Germinal center (tissue), 1 donor: ENCODE measurements around the gene PIEZO1.
"Not testable (repeated sequence)": the region's sequence is repeated elsewhere in the genome, so short reads cannot be mapped to it uniquely, and the experiment has no call there.

Experiments used
- DNase-seq: peaks from one replicate; pipeline ENCODE4 v3.0.0; 2012; ENCODE audit warnings: mixed read lengths, low spot score

PIEZO1 gene

DNA sequence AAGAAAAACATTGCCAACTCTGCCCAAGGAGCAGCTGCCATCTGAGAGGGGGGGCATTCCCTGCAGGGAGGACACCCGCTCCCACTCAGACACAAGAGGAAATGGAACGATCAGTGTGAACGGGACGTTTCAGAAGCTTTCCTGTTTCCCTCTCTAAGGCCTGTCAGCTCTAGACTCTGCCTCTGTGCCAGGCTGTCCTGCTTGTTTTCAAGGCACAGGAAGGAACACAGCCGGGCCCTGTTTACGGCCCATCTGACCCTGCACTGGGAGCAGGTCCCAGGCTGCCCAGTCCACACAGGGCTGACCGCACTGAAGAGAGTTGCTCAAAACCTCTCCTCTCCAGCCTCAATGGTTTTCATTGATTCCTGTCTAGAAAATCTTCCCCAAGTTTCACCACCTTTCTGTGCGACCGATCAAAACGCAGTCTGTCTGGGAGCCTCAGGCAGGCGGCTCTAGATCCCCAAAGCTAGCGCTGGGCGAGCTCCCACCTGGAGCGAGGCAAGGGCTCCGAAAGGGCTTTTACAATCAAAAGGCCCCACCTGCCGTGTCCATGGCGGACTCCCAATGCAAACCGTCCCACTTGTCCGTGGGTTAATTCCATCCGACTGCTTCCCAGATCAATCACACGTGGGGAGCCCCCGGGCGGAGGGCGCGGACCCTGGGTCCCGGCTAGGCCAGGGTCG, 1.5 kb downstream of the PIEZO1 start:
- DNase-seq, result no peak

DNA sequence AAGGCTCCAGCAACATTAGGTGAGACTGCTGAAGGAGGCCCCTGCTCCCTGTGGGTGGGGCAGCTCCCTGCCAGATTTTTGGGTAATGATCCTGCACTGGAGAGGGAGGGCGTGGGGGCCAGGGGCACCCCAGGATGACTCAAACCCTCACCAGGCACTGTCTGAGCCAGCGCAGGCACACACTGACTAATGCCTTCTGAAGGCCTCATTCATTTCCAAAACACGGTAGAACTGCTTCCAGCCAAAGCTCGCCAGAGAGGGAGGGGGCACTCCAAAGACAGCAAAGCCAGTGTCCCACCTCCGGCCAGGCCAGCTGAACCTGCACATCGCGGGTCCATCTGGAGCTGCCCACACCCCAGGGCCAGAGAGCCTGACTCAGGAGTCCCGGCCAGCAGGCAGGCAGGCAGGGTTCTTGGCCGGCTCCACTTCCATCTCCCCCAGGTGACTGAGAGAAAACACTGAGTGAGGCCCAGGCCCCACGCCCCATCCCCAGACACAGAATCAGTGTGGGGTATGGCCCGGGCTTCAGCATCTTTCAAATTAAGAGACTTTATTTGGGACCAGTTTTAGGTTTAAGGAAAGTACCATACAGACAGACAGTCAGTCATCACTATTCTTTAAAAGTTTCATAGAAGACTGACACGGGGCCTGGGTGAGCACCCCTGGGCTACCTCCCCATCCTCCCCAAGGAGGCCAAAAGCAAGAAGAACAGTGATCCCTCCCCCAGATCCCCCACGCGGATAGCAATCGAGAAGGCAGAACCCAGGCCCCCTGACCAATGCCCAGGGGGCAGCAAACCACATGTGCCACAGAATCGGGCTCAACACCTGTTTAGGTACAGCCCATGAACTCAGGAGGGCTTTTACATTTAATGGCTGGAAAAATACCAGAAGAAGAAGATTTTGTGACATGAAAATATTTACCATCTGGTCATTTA, 2.3 kb downstream of the PIEZO1 start:
- DNase-seq, result no peak

DNA sequence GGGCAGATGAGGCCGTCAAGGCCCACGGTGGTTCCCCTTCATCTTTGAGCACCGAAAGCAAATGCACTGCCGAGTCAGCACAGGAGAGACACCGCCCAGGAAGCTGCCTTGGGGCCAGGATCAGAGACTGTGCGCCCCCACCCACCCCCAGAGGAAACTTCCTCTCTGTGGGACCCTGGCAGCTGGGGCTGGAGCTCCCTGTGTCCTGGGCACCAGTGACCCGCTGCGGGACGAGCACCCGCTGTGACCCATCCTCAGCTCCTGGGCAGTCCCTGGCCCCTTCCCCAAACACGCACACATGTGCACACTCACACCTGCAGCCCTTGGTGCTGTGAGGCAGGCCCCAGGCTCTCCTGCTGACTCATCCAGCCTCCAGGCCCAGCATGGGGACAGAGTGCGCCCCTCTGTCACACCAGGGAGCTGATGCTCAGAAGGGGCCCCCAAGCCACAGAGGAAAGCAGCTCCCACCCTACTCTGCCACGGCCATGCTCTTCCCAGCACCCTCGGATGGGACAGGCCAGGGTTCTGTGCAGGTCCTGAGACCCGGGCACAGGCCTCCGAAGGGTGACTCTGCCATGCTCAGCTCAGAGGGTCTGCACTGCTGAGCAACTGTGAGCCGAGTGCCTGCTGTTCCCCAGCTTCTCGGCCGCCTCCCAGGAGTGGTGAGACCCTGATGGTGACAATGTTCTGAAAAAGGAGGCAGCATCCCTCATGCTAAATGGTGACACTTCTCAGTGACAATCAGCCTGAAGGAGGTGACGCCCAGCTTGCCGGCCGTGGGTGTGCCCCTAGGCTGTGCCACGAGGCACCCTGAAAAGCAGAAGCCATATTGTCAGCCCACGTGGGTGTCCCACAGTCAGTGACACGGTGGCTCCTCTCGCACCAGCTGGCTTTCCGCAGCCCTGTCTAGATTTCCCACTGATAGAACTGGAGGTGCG, 3.6 kb downstream of the PIEZO1 start:
- no peak for DNase-seq

DNA sequence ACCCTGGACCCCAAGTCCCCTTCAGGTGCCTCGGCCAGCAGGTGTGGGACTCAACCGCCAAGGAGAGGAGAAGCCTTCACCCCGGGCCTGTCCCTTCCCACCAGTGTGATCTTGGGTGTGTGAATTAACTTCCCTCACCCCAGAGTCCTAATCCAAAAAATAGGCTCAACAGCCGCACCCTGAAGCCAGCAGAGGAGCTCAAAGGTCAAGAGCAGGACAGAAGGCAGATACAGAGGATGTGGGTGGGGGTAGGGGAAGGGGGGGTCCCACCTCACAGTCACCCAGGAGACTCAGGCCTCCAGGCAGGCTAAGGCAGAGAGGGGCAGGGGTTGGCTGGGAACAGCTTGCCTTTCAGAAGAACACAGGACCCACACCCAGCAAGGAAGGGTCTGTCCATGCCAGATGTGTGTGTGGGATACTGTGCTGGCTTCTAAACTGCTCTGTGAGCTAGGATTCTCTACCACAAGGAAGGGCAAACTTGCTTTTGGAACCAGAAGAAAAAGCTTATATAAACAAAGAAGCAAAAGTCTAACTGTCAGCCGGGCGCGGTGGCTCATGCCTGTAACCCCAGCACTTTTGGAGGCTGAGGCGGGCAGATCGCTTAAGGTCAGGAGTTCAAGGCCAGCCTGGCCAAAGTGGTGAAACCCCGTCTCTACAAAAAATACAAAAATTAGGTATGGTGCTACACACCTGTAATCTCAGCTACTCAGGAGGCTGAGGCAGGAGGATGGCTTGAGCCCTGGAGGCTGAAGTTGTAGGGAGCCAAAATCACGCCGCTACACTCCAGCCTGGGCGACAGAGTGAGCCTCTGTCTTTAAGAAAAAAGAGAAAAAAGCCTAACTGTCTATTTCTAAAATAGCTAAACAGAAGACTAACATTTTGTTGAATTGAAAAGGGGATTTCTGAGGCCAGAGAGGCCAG, 4.6 kb downstream of the PIEZO1 start:
- DNase-seq, result no peak

DNA sequence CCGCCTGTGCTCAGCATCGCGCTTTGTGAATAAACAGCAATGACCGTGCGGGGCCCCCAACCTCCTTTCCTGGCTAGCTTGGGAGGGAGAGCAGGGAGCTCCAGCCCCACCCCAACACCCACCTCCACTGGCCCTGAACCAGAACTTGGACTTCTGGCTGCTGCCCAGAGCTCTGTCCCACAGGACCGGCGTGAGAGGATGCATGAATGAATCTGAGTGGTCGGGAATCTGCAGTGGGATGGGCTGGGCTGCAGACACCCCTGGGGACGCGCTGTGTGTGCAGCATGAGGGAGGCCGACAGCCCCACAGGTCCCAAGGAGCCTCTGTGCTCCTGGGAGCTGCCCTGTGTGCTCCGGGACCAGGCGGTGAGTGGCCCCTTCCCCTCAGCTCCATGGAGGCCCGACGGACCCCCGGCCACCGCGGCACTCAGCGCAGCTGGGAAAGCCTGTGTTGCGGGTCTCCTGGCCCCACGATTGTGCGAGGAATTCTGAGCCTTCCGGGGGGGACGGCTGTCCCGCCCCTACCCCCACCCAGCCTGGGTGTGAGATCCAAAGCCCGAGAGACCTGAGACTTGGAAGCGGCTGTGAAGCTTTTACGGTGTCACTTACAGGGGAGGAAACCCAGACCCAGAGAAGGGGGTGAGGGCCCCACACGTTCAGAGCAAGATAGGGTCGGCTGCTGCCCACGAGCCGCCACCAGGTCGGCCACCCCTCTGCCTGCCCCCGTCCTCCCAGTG, 5.4 kb downstream of the PIEZO1 start:
- DNase-seq, result no peak

DNA sequence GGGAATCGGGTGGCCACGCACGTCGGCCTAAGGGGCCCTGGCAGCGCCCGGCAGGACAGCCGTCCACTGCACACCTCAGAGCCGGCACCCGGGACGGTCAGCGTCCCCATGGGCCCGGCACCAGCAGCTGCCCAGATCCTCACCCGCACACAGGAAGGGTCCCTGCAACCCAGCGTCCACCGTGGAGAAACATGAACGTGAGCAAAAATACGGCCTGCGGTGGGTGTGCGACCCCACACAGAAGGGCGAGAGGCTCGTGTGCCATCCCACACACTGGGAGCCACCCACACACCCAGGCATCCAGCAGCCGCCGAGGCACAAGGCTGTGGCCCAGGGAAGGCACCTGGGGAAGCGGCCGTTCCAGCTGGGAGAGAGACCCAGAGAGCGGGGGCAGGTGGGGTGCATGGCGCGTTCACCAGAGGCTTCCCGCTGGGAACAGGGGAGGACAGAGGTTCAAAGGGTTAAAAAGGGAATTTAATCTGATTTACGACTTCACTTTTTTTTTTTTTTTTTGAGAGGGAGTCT, 6.4 kb downstream of the PIEZO1 start:
- no peak for DNase-seq

DNA sequence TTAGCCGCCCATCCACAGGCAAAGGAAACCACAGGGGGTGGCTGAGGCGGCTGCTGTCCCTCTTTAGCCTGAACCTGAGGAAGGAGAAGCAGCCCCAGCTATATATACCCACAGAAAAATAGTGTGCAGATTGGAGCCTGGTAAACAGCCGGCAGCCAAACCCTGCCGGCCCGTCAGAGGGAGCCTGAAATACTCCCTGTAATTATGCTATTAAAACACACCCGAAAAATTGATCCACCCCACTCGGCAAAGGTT, 6.8 kb downstream of the PIEZO1 start:
- no peak for DNase-seq

DNA sequence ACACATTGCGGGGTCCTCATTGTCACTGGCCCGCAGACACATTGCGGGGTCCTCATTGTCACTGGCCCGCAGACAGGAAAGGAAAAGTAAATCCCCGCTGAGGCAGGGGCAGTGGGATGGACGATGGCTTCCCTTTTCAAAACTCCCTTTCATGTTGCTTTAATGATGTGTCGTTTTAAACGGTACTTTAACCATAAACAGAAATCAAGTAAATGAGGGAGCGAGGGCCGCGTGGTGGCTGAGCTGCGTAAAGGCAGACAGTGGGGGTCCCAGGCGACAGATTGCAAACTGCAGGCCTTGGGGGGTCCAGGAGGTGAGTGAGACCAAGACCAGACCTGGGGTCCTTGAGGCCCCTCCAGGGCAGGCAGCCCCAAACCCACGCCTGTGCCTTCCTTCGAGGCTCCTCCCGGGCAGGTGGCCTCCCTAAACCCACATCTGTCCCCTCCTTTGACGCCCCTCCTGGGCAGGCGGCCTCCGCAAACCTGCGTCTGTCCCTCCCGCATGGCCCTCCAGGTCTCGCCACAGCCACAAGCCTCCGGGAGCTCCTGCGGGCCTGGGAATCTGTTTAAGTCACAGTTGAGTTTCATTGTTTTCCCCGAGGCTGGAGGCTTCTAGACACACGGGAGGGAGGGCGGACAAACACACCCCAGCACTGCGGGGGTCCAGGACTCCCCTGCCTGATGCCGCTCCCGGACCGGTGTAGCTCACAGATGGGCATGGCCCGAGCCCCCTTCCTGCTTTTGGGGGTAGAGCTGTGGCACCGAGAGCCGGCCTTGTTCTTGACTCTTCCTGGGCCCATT, 7.3 kb downstream of the PIEZO1 start:
- no peak for DNase-seq

DNA sequence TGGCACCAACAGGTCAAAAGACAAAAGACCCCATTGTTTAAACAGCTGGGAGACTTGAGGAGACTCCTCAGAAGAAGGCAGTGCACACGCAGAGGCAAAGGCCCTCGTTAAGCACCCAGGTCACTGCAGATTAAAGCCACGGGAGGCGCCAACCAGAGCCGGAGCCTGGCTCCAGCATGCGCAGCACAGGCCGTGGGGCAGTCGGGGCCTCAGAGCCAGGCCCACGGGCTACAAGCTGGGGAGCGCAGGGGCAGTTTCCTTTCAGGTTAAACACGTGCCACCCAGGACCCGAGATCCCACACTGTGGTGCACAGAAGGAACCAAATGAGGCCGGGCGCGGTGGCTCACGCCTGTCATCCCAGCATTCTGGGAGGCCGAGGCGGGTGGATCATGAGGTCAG, 9.2 kb downstream of the PIEZO1 start:
- no peak for DNase-seq

DNA sequence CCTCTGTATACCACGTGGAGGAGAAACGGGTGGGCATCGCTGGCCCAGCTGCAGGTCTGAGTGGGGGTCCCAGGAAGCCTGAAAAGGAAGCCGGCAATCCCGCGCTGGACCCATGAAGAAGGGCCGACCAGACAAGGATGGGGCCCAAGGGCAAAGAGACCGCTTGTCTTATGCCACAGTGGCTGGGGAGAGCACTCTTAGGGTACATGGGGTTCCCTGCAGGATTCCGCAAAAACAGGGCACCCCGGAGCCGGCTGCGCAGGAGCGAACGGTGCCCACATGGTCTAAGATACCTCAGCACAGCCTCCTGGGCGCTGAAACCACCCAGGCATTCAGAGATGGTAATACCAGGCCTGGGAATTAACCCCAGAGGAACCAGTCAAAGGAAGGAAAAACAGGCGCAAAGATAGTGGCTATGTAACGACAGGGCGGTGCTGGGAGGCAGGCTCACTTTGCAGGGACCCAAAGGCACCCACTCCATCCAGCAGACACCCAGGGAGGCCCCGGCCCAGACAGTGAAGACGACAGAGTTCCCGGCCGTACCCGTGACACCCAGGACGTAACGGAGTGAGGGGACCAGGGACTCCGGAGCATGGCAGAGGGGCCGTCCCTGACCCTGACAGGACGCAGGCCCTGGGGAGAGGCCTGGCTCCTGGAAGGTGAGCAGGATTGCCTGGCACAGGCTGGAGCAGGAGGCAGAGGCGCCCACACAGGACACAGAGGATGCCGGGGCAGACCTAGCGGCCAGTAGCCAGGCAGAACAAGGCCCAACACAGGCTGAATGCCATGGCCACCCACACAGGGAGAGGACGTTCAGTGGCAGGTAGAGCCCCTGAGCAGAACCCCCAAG, 10.3 kb downstream of the PIEZO1 start:
- DNase-seq, result no peak

DNA sequence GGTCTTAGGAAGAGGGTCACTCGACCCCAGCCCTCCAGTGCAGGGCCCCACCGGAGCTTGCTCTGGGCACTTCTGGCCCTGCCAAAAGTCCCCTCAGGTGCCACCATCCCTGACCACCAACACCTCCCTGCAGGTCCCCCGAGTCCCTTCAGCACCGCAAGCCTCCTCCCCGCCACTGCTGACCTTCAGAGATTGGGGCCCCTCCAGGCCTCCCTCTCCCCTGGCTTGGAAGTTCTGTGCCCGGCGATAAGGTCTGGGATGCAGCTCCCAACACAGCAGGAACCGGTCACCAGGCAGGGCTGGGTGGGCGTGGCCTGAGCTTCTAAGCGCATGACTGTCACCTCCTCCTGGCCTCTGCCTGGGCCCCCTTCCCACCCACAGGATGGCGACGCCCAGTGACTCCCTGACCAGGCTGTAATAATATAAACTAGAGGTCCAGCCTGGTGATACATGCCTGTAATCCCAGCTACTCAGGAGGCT, 11.2 kb downstream of the PIEZO1 start:
- DNase-seq, result no peak

DNA sequence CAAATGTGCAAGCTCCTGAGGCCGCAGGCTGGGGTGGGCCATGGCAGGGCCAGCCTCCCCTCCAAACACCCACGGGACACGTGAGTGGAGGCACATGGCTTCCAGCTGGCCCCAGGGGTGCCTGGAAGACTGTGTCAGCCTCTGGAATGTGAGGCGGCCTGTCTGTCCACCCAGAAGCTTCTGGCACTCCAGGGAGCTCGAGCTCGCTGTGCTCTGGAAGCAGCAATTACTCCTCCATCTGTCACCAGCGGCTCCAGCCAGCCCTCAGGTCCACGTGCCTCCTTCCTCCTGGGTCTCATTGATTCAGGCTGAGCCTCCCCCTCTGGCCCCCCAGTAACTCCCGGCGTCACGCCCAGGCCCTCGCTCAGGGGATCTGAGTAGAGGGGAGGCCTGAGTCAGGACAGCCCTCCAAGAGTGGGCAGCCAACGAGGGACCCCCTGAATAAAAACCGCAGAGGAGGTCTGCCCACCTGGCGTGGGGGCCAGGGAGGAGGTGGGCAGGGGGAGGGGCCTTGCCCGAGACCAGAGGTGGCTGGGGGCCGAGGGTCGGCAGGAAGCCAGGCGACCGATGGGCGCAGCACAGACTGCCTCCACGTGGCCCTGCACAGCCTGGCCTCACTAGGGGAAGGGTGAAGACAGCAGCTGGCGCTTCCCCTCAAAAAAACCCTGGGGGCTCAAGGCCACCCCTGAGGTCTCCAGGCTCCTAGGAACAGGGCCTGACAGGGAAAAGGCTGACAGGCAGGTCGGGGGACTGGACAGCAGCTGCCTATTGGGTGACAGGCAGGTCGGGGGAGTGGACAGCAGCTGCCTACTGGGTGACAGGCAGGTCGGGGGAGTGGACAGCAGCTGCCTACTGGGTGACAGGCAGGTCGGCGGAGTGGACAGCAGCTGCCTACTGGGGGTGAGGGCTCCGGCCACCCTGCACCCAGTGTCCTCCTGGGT, 11.9 kb downstream of the PIEZO1 start:
- no peak for DNase-seq

DNA sequence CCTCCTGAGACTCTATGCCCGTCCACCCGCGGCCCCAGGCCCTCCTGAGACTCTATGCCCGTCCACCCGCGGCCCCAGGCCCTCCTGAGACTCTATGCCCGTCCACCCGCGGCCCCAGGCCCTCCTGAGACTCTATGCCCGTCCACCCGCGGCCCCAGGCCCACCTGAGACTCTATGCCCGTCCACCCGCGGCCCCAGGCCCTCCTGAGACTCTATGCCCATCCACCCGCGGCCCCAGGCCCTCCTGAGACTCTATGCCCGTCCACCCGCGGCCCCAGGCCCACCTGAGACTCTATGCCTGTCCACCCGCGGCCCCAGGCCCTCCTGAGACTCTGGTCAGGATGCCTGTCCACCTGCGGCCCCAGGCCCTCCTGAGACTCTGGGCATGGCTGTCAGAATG, 13.2 kb downstream of the PIEZO1 start:
- not testable (repeated sequence) for DNase-seq

DNA sequence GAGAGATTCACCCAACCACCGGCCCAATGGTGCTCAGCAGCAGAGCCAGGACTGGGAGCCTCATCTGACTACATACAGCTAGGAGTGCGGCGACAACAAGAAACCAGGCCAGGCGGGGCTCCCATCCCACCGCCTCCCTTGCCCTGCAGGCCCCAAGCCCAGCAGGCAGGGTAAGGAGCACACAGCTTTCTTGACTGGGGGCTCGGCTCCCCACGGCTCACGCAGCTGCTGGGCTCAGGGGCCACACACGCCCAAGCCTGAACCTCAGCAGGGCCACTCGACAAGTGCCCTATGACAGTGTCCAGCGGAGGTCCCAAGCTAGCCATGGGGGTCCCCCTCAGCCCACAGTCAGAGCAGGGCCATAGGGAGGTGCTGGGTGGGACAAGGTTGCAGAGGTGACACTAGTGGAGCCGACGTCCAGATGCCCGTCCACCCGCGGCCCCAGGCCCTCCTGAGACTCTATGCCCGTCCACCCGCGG, 13.7 kb downstream of the PIEZO1 start:
- DNase-seq, result no peak

DNA sequence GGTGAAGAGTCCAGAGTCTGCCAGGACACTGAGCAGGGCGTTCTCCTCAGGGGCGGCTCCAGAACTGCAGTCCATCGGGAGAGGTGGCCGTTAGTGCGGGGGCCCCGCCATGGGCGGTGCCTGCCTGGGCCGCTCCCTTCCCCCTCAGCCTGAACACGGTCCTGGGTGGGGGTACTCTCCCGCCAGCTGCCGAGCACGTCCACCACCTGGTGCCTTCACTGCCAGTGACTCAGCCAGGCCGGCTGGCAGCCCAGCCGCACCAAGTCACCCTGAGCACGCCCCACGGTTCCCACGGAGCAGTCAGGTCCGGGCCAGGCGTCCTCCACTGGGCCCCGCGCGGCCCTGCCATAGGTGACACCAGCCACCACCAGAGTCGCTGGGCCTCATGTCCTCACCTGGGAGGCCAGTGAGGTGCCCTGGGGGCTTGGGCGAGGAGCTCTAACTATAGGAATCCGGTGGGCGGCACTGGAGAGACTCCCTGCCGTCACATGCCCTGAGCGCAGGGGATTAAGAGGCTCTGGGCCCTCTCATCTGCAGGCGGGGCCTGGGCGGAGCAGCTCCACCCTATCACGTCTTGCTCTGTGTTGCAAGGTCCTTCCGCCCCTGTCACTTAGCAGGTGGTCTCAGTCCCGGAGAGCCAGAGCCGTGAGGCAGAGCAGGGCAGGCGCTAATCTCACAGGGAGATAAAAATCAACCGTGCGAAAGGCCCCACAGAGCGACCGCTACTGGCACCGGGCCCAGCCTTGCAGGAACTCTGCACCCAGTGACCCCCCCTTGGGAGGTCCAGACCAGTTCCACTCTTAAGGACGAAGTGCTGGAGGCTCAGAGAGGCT, 14.3 kb downstream of the PIEZO1 start:
- no peak for DNase-seq
